COLO829 (cell line): Measurements from ENCODE around the gene HIVEP1.
"Not testable (repeated sequence)": the region's sequence is repeated elsewhere in the genome, so short reads cannot be mapped to it uniquely, and the experiment has no call there.

ENCODE experiments used
- DNase-seq: peaks from one replicate; pipeline ENCODE4 v3.0.0; 2012; ENCODE audit warnings: low spot score

Gene HIVEP1

DNA sequence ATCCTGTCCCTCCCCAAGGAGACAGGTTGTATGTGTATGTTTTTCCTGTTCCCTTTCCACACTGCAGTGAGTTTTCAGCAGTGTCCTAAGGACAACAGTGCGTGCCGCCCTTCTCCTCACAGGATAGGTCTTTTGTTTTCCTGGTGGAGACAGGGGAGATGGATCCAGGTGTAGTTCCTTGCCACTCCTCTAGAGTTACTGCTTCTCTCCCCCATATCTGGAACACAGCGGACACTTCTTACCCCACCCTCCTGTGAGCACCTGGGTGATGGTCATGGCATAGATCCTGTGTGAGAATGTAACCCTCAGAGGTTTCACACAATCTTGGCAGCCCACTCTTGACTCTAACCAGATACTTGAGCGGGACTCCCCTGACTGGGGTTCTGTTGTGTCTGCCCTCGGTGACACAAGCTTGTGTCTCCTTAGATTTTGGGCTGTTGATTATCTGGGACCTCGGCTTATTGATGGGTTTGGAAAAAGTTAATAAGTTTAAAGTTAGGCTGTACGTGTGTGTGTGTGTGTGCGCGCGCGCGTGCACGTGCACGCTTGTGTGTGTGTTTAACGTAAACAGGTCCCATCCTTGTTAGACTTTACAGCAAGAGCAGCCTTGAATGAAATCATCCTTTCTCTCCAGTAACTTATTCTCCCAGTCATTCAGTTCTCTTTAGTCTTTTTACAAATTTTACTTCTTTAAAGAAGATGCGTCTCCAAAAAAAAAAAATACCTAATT lies 146.7 kb downstream of the HIVEP1 start:
- DNase-seq = no peak

DNA sequence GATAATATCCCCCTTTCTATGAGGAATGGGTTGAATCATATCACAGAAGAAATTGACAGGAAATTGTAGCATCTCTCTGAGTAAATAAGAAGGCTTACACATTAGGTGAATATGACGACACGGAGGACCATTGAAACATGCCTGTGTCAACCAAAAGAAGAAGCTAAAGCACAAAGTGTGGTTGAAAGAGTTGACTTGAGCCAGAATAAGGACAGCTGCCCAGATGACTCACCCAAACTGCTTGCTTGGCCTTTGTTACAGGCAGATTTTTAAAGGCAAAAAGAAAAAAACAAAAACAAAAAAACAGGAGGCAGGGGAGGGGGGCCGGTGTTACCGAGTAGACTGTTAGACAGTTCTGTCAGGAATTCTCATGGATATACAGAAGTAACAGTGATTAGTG lies 148.2 kb downstream of the HIVEP1 start:
- DNase-seq = no peak

- no peak for DNase-seq
These were observed 150.1 kb downstream of the HIVEP1 start for GRCh38 chr6:12162213-12162612.

DNA sequence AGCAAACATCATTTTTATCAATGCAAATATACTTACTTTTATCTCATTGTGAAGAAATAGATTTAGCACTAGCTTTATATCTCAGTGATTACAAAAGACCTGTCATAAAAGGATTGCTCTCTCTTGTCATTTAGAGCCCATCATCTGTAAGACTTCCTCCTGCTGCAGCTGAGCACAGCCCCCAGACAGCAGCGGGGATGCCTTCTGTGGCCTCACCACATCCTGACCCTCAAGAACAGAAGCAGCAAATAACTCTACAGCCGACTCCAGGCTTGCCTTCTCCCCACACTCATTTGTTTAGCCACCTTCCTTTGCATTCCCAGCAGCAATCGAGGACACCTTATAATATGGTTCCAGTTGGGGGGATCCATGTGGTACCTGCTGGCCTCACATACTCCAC lies 151.0 kb downstream of the HIVEP1 start:
- DNase-seq = no peak

DNA sequence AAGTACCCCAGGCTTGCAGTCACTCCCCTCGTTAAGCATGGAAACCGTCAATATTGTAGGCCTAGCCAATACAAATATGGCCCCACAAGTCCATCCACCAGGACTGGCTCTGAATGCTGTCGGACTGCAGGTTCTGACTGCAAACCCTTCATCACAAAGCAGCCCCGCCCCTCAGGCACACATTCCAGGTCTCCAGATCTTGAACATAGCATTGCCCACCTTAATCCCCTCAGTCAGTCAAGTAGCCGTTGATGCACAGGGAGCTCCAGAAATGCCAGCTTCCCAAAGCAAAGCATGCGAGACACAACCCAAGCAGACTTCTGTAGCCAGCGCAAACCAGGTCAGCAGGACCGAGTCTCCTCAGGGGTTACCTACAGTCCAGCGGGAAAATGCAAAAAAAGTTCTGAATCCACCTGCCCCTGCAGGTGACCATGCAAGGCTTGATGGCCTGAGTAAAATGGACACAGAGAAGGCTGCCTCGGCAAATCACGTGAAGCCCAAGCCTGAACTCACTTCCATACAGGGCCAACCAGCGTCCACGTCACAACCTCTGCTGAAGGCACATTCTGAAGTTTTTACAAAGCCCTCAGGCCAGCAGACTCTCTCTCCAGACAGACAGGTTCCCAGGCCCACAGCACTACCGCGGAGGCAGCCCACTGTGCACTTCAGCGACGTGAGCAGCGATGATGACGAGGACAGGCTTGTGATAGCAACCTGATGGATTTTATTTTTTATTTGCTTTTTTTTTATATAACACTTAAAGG lies 151.8 kb downstream of the HIVEP1 start:
- DNase-seq = peak; percentile 67

DNA sequence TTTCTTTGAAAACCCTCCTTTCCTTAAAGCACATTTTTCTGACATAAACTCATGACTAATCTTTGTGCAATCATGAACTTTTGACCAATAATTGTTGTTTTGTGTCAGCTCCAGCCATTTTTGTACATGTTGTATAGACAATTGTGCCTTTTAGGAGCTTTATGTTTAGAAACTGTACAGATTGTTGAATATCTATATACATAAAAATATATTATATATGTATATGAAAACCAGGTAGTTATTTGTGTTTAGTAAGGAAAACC lies 152.3 kb downstream of the HIVEP1 start:
- DNase-seq = no peak

- DNase-seq = no peak
These were observed 153.2 kb downstream of the HIVEP1 start for GRCh38 chr6:12165297-12165696.

GRCh38 chr6:12165722-12166280 lies 153.7 kb downstream of the HIVEP1 start:
- no peak for DNase-seq

DNA sequence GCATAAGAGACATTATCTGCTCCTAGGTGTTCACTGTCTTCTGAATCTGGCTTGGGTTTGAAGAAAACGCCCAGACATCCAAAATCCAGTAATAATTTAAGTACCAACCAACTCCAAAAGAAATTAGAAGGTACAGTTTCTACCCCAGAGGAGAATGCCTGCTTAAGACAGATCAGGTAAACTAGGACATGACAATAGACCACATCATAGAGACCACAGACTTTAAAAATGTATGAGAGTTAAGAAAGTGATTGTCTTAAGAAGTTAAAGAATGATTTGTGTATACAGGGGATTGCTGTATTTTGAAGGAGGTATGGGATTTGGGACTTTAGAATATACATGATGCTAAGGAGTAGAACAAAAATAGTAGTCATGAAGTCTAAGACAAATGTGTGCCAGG lies 157.3 kb downstream of the HIVEP1 start:
- no peak for DNase-seq

DNA sequence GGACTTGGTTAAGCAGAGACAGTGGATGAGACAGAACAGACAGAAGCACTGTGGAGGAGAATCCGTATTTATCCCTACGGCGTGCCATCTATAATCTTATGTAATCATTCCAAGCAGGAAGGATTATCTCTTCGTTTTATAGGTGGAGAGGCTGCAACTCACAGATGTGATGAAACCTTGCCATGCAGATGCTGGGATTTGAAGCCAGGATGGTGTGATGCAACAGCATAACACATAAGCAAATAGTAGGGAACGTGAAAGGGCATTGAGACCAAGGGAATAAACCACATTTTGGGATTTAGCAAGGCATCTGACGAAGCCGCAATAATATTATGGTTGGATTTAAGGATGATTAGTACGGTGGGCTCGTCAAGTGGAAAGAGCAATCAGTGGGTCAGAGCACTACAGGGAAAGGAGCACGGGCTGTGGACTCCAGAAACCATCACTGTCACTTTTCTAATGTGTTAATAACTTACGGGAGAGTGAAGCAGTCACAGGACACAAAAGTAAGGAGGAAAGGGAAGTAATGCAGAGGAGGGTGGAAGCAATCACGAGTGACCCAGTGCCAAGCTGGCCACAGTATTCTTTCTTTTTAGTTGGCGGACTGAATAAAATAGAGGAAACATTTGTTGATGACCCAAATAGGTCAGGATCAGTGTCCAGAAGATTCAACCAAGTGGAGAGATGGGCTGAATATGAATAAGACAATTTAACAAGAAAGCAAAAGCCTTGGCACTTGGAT lies 158.4 kb downstream of the HIVEP1 start:
- no peak for DNase-seq

GRCh38 chr6:12171717-12172116 lies 159.6 kb downstream of the HIVEP1 start:
- DNase-seq = no peak

DNA sequence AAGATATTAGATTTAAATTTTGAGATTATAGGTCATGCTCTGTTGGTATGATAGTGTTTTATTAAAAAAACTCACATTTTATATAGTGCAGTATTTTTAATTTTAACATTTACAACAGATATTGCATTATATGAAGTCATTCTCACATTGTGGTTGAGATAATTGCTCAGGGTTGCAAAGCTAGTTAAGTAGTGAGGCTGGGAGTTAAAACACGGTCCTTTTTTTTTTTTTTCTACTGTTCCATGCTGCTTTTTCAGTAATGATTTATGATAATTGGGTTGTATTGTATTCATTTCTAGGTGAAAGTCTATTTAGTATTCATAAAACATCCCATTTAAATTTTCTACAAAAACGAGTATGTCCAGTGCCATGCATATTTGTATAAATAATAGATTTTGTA lies 160.5 kb downstream of the HIVEP1 start:
- DNase-seq = no peak

GRCh38 chr6:12173181-12173580 lies 161.1 kb downstream of the HIVEP1 start:
- no peak for DNase-seq

GRCh38 chr6:12173661-12174060 lies 161.5 kb downstream of the HIVEP1 start:
- DNase-seq = no peak

GRCh38 chr6:12174878-12175277 lies 162.8 kb downstream of the HIVEP1 start:
- DNase-seq = no peak

DNA sequence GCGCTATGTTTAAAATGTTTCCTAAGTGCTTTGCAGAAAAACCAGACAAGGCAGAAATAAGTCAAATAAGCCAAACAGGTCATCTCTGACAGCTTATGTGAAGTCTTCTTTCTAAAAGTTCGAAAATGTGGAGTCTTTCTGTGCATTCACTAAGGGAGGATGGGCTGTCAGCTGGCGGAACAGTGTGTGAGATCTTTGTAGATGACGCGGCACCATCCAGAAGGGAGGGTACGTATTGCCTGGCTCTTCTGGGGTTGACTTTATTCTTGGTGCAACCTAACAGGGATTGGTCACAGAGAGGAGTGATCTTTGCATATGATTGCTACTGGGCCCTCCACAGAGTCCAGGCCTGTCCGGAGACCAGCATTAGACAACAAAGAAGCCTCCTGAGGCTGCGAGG lies 163.5 kb downstream of the HIVEP1 start:
- no peak for DNase-seq

DNA sequence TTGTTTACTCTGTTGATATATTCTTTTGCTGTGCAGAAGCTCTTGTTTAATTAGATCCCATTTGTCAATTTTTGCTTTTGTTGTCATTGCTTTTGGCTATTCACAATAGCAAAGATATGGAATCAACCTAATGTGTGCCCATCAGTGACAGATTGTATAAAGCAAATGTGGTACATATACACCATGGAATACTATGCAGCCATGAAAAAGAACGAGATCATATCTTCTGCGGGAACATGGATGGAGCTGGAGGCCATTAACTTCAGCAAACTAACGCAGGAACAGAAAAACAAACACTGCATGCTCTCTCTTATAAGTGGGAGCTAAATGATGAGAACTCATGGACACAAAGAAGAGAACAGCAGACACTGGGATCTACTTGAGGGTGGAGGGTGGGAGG lies 164.7 kb downstream of the HIVEP1 start:
- DNase-seq = not testable (repeated sequence)

- no peak for DNase-seq
These were observed 166.4 kb downstream of the HIVEP1 start for GRCh38 chr6:12178521-12178920.

DNA sequence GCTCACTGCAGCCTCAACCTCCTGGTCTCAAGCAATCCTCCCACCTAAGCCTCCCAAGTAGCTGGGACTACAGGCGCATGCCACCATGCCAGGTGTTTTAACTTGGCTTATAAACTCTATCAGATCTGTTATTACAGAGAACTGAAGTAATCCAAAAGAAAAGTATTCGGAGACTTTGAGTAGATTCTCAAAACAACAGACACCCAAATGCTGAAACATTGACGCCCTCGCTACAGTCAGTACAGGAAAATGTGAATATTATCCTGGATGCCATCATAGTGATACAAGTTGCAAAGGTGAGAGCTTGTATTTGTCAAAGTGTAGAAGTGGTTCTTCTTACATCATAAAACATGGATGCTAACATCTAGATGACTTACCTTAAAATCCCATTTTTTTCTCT lies 169.4 kb downstream of the HIVEP1 start:
- DNase-seq = no peak

DNA sequence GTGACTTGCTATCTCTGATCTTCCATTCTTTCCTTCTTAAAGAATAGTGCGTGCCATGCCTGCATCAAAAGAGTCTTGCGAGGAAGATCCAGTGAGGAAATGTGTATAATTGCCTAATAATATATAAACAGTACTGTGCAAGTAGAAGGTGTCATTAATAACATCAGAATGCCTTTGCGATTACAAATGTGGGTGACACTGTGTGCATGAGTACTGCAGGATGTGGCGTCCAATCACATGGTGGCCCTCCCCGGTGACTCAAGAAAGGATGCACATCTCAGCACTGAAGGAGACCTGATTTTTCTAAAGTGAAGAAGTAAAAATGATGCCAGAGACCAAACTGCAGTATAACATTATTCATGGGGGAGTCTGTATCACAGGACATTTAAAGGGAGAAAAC lies 170.6 kb downstream of the HIVEP1 start:
- no peak for DNase-seq

- DNase-seq = no peak
These were observed 173.1 kb downstream of the HIVEP1 start for GRCh38 chr6:12185081-12185673.

DNA sequence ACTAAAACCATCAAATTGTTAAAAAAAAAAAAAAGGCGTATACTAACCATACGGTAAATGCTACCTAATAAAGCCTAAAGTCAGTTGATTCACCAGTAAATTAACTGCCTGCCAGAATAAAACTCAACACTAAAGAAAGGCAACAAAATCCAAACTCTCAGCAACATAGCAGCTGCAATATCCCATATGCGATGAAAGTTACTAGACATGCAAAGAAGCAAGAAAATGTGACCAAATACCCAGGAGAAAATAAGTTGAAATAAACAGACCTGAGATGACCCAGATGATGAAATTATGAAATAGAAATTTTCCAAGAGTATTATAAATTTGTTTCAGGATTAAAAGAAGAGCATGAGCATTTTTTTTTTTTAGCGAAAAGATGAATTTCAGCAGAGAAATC lies 174.4 kb downstream of the HIVEP1 start:
- no peak for DNase-seq

DNA sequence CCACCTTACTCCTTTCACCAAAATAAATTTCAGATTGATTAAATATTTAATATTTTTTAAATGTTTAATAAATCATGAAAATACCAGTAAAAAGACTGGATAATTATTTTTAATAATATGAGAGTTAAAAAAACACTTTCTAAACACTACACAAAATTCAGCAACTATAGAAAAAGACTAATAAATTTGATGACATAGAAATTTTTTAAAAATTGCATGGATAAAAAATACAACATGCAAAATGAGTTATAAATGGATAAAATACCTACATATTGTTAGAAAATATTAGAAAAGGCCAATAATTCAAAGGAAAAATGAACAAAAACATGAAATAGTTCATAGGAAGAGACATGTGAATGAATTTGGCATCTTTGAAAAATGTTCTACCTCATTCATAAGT lies 177.0 kb downstream of the HIVEP1 start:
- no peak for DNase-seq
